GM21515 (cell line): ENCODE results near the gene CCDC107.

ENCODE experiments used
- ATAC-seq: cut with Tn5 transposase; IDR thresholded peaks from one replicate; pipeline ENCODE4 v1.9.1; 2021; ENCODE audit not compliant: unreplicated experiment

Gene CCDC107

GRCh38 chr9:35682051-35682450 is 24.0 kb downstream of the CCDC107 start:
- ATAC-seq = no peak

- no peak for ATAC-seq
Observed at GRCh38 chr9:35682520-35683315, 24.6 kb downstream of the CCDC107 start.

GRCh38 chr9:35683323-35683722 is 25.2 kb downstream of the CCDC107 start:
- ATAC-seq = no peak

- ATAC-seq = no peak
Observed at GRCh38 chr9:35684921-35685320, 26.8 kb downstream of the CCDC107 start.

- no peak for ATAC-seq
Observed at GRCh38 chr9:35685506-35685905, 27.4 kb downstream of the CCDC107 start.

- ATAC-seq = no peak
Observed at GRCh38 chr9:35686222-35687203, 28.4 kb downstream of the CCDC107 start.

- no peak for ATAC-seq
Observed at GRCh38 chr9:35687306-35687705, 29.2 kb downstream of the CCDC107 start.

- ATAC-seq = no peak
Observed at GRCh38 chr9:35687972-35688557, 30.0 kb downstream of the CCDC107 start.

GRCh38 chr9:35688558-35689541 is 30.8 kb downstream of the CCDC107 start:
- ATAC-seq = no peak

GRCh38 chr9:35689542-35690293 is 31.6 kb downstream of the CCDC107 start, which contains the start of gene TPM2:
TPM2 (minus strand) TSS chr9:35689925; CDS start chr9:35689817, 108 bp downstream.
- ATAC-seq = no peak

- ATAC-seq = no peak
Observed at GRCh38 chr9:35690294-35690613, 32.2 kb downstream of the CCDC107 start.

- no peak for ATAC-seq
Observed at GRCh38 chr9:35690614-35691333, 32.7 kb downstream of the CCDC107 start.

GRCh38 chr9:35691334-35691650 is 33.2 kb downstream of the CCDC107 start:
- ATAC-seq = no peak

- ATAC-seq = no peak
Observed at GRCh38 chr9:35691757-35692301, 33.7 kb downstream of the CCDC107 start.

GRCh38 chr9:35695943-35696401 is 37.9 kb downstream of the CCDC107 start:
- no peak for ATAC-seq

- ATAC-seq = peak; percentile 76
Observed at GRCh38 chr9:35696520-35697215, 38.6 kb downstream of the CCDC107 start.

- no peak for ATAC-seq
Observed at GRCh38 chr9:35697486-35697885, 39.4 kb downstream of the CCDC107 start.

- ATAC-seq = no peak
Observed at GRCh38 chr9:35698231-35698630, 40.1 kb downstream of the CCDC107 start.
